Dermis blood vessel endothelial cell (primary cell): ENCODE results near the gene TRERF1. TPM values are rescaled to one million over a fixed set of nuclear protein-coding genes. Genes with fewer than 3 reads are reported as not detected.
"Not testable (repeated sequence)": the region's sequence is repeated elsewhere in the genome, so short reads cannot be mapped to it uniquely, and the experiment has no call there.

Experiments
- DNase-seq: peaks from one replicate; pipeline ENCODE4 v3.0.0; 2010
- total RNA-seq: library from RNA; depleted of rRNA; stranded (reverse); fragments of >200 nt; gene quantifications from 2 replicates; pipeline ENCODE4 v1.2.3, GENCODE V29; 2014

The TRERF1 gene
- total RNA-seq, result 0.05 and 0.17 TPM in 2 replicates

DNA sequence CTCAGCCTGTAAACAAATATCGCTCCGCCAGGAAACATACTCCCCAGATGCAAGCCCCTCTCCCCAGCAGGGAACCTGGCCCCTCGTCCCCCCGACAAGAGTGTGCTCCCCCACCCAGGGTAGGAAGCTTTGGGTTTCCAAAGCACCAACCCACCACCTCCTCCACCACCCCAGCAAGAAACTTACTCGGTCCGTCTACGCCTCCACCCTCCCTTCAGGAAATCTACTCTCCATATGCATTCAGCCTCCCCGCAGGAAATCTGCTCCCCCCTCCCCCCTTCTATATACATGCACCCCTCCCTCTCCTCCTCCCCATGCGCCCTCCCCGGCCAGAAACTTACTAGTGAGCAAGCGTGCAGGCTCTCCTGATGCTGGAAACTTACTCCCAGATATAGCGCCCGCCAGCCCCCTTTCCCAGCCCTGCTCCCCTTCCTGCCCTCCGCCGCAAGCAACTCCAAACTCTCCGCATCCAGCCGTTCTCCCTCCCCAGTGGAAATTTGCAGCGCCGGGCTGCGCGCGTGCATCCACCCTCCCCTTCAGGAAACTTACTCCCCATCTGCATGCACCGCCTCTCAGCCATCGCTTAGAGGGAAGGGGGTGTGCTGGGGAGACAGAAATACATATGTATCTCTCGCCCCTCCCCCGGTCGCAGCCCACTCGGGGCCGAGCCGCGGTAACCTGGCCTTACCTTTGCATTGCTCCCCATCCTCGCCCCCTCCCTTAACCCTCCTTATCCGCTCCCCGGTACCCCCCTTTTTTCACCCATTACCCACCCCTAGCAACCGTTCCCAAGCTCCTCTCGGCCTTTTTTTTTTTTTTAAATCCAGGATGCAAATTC lies at the start of gene TRERF1:
TSS of gene TRERF1 (minus strand) at position 594 of the 838 bp plus-strand sequence. CDS start 182,336 bp downstream, outside the sequence.
- DNase-seq, result no peak

- no peak for DNase-seq
Observed at GRCh38 chr6:42498473-42499128, 46.9 kb upstream of the TRERF1 start.

DNA sequence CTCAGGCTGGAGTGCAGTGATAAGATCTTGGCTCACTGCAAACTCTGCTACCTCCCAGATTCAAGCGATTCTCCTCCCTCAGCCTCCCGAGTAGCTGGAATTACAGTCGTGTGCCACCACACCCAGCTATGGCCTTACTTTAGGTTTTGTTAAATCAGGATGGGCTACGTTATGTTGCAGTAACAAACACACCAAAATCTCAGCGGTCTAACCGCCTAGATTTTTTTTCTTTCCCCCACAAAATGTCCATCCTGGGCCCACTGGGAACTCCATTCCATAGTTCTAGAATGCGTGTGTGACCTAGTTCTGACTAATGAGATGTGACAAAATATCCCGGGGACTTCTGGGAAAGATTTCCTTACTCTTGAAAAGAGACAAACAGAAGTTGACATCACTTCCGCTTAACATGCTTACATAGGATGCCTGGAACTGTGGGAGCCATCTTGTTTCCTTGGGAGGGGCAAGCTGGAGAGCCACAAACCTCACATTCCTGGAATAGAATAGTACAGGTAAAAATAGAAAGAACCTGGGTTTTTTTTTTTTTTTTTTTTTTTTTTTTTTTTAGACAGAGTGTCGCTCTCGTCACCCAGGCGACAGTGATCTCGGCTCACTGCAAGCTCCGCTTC lies 42.3 kb upstream of the TRERF1 start:
- no peak for DNase-seq

- DNase-seq, result no peak
Observed at GRCh38 chr6:42488129-42488528, 36.4 kb upstream of the TRERF1 start.

DNA sequence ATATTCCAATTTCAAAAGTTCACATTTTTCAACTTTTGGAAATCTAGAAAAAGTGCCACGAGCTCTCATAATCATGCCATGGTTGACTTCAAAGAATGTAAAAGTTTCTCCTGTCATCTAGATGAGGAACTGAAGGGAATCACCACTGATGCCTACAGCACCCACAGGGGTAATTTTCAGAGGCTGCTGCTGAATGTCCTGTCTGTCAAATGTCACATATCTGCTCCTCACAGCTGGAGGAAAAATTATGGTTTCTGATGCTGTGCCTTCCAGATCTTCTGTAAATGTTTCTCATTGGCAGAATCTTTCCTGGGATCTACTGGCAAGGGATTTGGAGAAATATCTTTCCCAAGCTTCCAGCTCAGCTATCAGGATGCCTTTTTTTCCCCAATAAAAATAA lies 32.5 kb upstream of the TRERF1 start:
- DNase-seq, result no peak

GRCh38 chr6:42482174-42482573 lies 30.4 kb upstream of the TRERF1 start:
- no peak for DNase-seq

DNA sequence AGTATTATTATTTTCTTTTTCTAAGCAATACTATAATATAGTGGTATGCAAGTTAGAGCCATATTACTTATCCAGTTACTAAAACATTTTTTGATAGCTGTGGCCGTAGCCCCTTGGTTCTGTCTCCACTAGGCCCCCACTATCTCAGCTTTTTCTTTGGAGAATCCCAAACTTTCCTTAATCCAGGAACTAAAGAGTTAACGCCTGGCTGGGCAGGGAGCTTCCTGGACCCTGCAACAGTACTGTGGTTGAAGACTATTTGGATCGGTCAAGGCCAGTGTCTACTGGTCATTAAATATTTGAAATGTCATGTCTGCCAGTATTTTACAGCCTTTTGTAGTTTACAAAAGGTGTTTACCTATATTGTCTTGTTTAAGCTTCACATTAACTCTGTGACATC lies 20.0 kb upstream of the TRERF1 start:
- no peak for DNase-seq

GRCh38 chr6:42471142-42471541 lies 19.4 kb upstream of the TRERF1 start:
- no peak for DNase-seq

GRCh38 chr6:42468273-42468672 lies 16.5 kb upstream of the TRERF1 start:
- DNase-seq, result no peak

GRCh38 chr6:42467651-42468050 lies 15.9 kb upstream of the TRERF1 start:
- no peak for DNase-seq

DNA sequence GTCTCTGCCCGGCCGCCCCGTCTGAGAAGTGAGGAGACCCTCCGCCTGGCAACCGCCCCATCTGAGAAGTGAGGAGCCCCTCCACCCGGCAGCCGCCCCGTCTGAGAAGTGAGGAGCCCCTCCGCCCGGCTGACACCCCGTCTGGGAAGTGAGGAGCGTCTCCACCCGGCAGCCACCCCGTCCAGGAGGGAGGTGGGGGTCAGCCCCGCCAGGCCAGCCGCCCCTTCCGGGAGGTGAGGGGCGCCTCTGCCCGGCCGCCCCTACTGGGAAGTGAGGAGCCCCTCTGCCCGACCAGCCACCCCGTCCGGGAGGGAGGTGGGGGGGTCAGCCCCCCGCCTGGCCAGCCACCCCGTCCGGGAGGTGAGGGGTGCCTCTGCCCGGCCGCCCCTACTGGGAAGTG lies 14.7 kb upstream of the TRERF1 start:
- not testable (repeated sequence) for DNase-seq

- DNase-seq, result no peak
Observed at GRCh38 chr6:42462474-42462972, 10.8 kb upstream of the TRERF1 start.

- DNase-seq, result no peak
Observed at GRCh38 chr6:42460883-42461282, 9.2 kb upstream of the TRERF1 start.

- DNase-seq, result no peak
Observed at GRCh38 chr6:42459888-42460287, 8.2 kb upstream of the TRERF1 start.

- no peak for DNase-seq
Observed at GRCh38 chr6:42454428-42454791, 2.7 kb upstream of the TRERF1 start.

DNA sequence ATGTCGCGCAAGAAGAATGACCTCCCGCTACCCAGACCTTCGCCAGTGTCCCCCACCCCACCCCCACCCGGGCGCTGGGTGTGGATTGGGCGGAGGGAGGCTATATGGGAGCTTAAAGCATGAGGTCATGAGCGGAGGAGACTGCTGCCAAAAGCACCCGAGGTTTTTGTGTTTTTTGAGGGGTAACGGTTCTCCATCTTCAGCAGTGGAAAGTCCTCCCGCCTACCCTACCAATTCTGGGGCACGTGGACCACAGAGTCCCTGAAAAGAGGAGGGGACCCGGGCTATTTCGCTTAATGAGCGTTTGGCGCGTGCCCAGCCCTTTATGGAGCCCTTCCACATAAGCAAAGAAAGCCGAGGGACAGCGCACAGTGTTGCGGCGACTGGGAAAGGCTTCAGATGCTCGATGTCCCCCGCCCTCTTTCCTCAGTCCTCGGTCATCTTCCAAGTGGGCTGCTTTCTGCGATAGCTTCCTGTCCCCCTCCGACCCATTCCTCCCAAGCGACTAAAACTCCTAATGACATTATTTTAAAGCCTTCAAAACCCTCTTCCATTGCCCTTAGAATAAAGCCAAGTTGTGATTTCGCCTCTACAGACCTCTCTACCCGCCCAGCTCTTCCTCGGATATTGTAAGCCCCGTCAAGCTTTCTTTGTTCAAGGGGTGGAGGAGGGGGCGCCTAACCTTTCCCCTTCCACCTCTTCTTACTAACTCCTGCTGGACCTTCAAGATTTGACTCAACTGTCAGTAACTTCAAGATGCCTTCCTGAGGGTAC lies 2.1 kb upstream of the TRERF1 start:
- peak; percentile 10 for DNase-seq

GRCh38 chr6:42453031-42453653 lies 1.4 kb upstream of the TRERF1 start:
- DNase-seq, result peak; percentile 35

- DNase-seq, result peak; percentile 47
Observed at GRCh38 chr6:42452171-42453030, 675 bp upstream of the TRERF1 start.

DNA sequence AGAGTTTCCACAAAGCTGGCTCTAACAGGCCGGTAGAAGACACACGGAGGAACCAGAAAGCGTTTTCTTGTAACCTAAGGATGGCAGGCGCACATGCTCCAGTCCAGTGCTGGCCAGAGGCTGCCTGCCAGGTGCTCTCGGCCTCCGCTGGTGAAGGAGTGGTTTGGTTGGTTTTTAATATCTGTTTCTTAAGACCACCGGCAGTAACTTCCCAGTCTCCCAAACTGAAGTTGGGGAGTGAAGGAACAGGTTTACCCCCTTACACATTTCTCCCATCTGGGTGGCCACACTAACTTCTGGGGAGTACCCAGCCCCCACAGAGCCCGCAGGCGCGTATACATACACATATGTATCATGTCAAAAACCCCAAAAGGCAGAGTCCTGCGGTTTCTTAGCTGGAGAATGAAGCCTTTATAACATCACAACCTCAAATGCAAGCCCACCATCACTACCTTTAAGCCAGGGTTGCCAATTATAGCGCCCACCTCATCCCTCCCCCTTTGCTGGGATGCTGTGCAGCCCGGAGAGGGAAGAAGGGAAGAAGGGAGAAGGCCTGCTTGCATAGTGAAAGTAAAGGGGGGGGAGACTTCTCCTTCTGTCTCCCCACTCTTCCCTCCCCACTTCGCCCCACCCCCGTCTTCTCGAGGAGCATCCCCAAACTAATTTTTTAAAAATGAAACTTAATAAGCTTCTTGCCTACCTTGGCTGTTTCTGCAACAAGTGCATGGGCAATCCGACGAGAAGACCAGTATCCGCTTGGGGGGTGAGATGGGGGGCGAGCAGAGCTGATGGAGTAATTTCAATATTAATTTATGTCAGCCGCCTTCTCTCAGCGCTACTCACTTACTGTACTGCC lies 1.0 kb downstream of the TRERF1 start:
- DNase-seq, result no peak

GRCh38 chr6:42449917-42450476 lies 1.7 kb downstream of the TRERF1 start:
- no peak for DNase-seq
